Muscle of arm (tissue), 12 donors: ENCODE results near the gene SORT1. TPM values are rescaled to one million over a fixed set of nuclear protein-coding genes. Genes with fewer than 3 reads are reported as not detected.
"Not testable (repeated sequence)": the region's sequence is repeated elsewhere in the genome, so short reads cannot be mapped to it uniquely, and the experiment has no call there.

Experiments used
- DNase-seq: peaks from one replicate; pipeline ENCODE4 v3.0.0-alpha.2; 2013
- polyA plus RNA-seq, 12 donors: library from polyadenylated mRNA; unstranded; fragments of 120-200 nt; gene quantifications; one replicate each; pipeline ENCODE4 v1.2.1, GENCODE V29; 2013; ENCODE audit not compliant: insufficient read length in 12 of 12

The SORT1 gene
- polyA plus RNA-seq, 12 donors, result 20.0 to 42.1 (median 34.6) TPM; not detected in 1

GRCh38 chr1:109399326-109399957 lies 1.7 kb upstream of the SORT1 start:
- peak; percentile 74 for DNase-seq

GRCh38 chr1:109398343-109399225 lies 866 bp upstream of the SORT1 start:
- no peak for DNase-seq

GRCh38 chr1:109396871-109397580 lies 692 bp downstream of the SORT1 start:
- DNase-seq, result no peak

GRCh38 chr1:109396513-109396839 lies 1.2 kb downstream of the SORT1 start:
- no peak for DNase-seq

- no peak for DNase-seq
Observed at GRCh38 chr1:109395602-109396512, 1.9 kb downstream of the SORT1 start.

GRCh38 chr1:109395282-109395599 lies 2.5 kb downstream of the SORT1 start:
- not testable (repeated sequence) for DNase-seq

GRCh38 chr1:109394591-109395281 lies 3.0 kb downstream of the SORT1 start:
- DNase-seq, result no peak

- no peak for DNase-seq
Observed at GRCh38 chr1:109393617-109394233, 4.0 kb downstream of the SORT1 start.

GRCh38 chr1:109392788-109393616 lies 4.7 kb downstream of the SORT1 start:
- no peak for DNase-seq

GRCh38 chr1:109392037-109392787 lies 5.5 kb downstream of the SORT1 start:
- DNase-seq, result no peak

GRCh38 chr1:109391626-109392025 lies 6.1 kb downstream of the SORT1 start:
- no peak for DNase-seq

GRCh38 chr1:109391157-109391556 lies 6.6 kb downstream of the SORT1 start:
- no peak for DNase-seq

- DNase-seq, result no peak
Observed at GRCh38 chr1:109389638-109390341, 7.9 kb downstream of the SORT1 start.

GRCh38 chr1:109388884-109389637 lies 8.7 kb downstream of the SORT1 start:
- no peak for DNase-seq

GRCh38 chr1:109388208-109388711 lies 9.5 kb downstream of the SORT1 start:
- DNase-seq, result no peak

- DNase-seq, result no peak
Observed at GRCh38 chr1:109386054-109386717, 11.5 kb downstream of the SORT1 start.

- DNase-seq, result no peak
Observed at GRCh38 chr1:109385417-109385816, 12.3 kb downstream of the SORT1 start.
